Tibial nerve (tissue), 3 donors: ENCODE data around the gene ACBD6.

Experiments used
- POLR2A ChIP-seq, 2 donors: fragments of 450-650 bp; IDR thresholded peaks; one replicate each; pipeline ENCODE4 v1.6.1; 2017; ENCODE audit warnings: antibody characterized with exemption in 2 of 2, mild to moderate bottlenecking in 2 of 2, moderate library complexity in 2 of 2
- TF ChIP-seq, protein P1 (sequence below), 5 experiments: fragments of 200-600 bp in 3 of 5; fragments of 450-650 bp in 2 of 5; sonication (generic) in 3 of 5; IDR thresholded peaks; one replicate each; pipeline ENCODE4 v1.5.1; 2016 to 2019; ENCODE audit warnings: antibody characterized with exemption in 5 of 5, mild to moderate bottlenecking in 3 of 5, moderate library complexity in 2 of 5

DNA sequence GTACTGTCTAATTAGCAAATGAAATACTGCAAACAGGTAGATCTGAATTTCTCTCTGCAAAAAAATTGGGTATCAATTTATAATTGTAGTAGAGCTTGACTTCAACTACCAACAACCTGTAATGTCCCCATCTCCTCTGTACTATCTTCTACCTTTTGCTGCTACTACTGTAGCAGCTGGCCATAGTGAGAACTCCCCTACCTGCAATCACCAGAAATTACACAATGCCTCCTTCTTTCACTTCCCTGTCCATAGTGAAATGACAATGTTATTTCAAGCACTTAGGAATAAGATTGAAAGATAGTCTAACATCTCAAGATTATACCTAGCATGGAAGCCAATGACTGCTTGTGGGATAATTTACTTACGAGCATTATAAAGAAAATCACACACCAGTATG is 100.4 kb downstream of the ACBD6 start:
- no peak for TF ChIP-seq POLR2A (IDR thresholded peaks at IDR 0.05)
- TF ChIP-seq, protein P1, sequence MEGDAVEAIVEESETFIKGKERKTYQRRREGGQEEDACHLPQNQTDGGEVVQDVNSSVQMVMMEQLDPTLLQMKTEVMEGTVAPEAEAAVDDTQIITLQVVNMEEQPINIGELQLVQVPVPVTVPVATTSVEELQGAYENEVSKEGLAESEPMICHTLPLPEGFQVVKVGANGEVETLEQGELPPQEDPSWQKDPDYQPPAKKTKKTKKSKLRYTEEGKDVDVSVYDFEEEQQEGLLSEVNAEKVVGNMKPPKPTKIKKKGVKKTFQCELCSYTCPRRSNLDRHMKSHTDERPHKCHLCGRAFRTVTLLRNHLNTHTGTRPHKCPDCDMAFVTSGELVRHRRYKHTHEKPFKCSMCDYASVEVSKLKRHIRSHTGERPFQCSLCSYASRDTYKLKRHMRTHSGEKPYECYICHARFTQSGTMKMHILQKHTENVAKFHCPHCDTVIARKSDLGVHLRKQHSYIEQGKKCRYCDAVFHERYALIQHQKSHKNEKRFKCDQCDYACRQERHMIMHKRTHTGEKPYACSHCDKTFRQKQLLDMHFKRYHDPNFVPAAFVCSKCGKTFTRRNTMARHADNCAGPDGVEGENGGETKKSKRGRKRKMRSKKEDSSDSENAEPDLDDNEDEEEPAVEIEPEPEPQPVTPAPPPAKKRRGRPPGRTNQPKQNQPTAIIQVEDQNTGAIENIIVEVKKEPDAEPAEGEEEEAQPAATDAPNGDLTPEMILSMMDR (IDR thresholded peaks at IDR 0.05): no peak
